ENCODE data around the gene UBAC2.

UBAC2 gene

DNA sequence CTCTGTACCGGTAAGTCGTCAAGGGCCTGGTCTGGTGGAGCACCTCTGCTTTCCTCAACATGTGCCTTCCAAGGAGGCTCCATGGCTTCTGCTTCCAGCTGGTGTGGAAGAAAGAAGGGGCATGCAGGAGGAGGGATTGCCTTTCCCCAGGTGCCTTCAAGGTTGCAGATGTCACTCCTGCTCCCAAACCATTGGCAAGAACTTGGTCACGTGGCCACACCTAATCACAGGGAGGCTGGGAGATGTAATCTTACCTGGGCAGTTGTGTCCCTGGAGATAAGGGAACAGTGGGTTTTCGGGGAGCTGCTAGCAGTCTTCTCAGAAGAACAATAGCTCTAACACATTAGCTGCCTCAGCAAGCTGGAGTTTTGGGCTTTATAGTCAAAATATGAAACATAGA, 67.3 kb downstream of the UBAC2 start:
- no peak for DNase-seq
- no peak overlapping the region for H3K4me3 Mint-ChIP-seq
- H3K27me3 Mint-ChIP-seq = no peaks in the 10 kb centered on the region
- H3K27ac Mint-ChIP-seq = no peak overlapping the region
- CTCF ChIA-PET = interaction anchor here (0.9 to 10.4 kb wide), 18 partner anchors 10 to 399 kb away, joined by 3 to 282 read pairs (median 7); partner anchors contain the start of genes GPR18 and UBAC2
- H3K4me1 Mint-ChIP-seq = peaks cover 58% of the 10 kb centered on the region
- H3K36me3 Mint-ChIP-seq = peaks cover 29% of the 10 kb centered on the region
- H3K9me3 Mint-ChIP-seq = peaks cover 8% of the 10 kb centered on the region

DNA sequence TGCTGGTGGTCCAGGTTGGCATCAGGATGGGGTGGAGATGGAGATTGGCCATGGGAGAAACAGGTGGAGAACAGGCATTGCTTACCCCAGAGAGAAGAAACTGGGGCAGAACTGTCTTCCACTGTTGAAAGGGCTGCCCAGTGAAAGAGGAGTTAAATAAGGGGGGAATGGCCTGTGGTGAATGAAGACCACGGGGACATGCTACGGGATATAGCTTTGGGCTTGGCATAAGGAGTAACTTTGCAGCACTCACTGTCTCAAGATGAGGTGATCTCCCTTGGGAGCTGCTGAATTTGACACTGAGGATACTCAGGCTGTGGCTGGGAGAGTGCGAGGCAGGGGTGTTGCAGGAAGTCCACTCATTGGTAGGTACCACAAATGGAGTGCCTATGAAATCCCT, 68.2 kb downstream of the UBAC2 start:
- CTCF ChIA-PET = interaction anchor here (0.7 to 10.4 kb wide), 36 partner anchors 9 to 429 kb away, joined by 3 to 282 read pairs (median 6); partner anchors contain the start of genes GPR18 and UBAC2
- H3K4me1 Mint-ChIP-seq = peaks cover 57% of the 10 kb centered on the region
- H3K36me3 Mint-ChIP-seq = peaks cover 36% of the 10 kb centered on the region
- H3K27me3 Mint-ChIP-seq = no peaks in the 10 kb centered on the region
- H3K9me3 Mint-ChIP-seq = peaks cover 8% of the 10 kb centered on the region
- no peak for DNase-seq
- H3K4me3 Mint-ChIP-seq = no peak overlapping the region
- H3K27ac Mint-ChIP-seq = no peak overlapping the region

- peak; percentile 38 for DNase-seq
- Mint-ChIP-seq H3K4me1 (peaks cover 56% of the 10 kb centered on the region), H3K36me3 (peaks cover 37% of the 10 kb centered on the region), H3K27me3 (no peaks in the 10 kb centered on the region), H3K4me3 (no peak overlapping the region), H3K27ac (no peak overlapping the region), H3K9me3 (peaks cover 8% of the 10 kb centered on the region)
- CTCF ChIA-PET = interaction anchor here (0.7 to 10.4 kb wide), 50 partner anchors 9 to 430 kb away, joined by 3 to 282 read pairs (median 6); partner anchors contain the start of genes CLYBL, GPR18, GPR183 and UBAC2
These were observed 69.1 kb downstream of the UBAC2 start for GRCh38 chr13:99269627-99270241.

GRCh38 chr13:99270518-99270917, 69.9 kb downstream of the UBAC2 start:
- H3K27me3 Mint-ChIP-seq = no peaks in the 10 kb centered on the region
- no peak for DNase-seq

DNA sequence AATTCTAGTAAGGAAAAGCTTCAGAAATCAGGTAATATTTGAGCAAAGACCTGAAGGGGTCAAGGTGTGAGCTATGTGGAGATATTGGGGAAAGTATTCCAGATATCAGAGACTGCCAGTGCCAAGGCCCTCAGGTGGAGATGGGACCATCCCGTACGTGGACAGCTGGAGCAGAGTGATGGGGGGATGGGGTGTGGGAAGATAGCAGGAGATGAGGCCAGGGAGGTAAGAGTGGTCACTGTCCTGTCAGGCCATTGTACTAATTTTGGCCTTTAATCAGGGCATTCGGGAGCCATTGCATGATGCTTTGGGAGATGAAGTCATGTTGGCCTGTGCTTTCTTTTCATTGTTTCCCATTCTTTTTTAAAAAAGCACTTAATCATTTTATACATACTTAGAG, 70.6 kb downstream of the UBAC2 start:
- peaks cover 38% of the 10 kb centered on the region for H3K36me3 Mint-ChIP-seq
- peaks cover 61% of the 10 kb centered on the region for H3K4me1 Mint-ChIP-seq
- H3K27ac Mint-ChIP-seq = no peak overlapping the region
- no peaks in the 10 kb centered on the region for H3K27me3 Mint-ChIP-seq
- CTCF ChIA-PET = interaction anchor here (0.8 to 10.4 kb wide), 20 partner anchors 11 to 339 kb away, joined by 3 to 282 read pairs (median 6); partner anchors contain the start of gene GPR183
- peaks cover 8% of the 10 kb centered on the region for H3K9me3 Mint-ChIP-seq
- no peak for DNase-seq
- no peak overlapping the region for H3K4me3 Mint-ChIP-seq

More at GRCh38 chr13:99270518-99270917, 69.9 kb downstream of the UBAC2 start:
- CTCF ChIA-PET = interaction anchor here (1.0 to 10.4 kb wide), 34 partner anchors 8 to 340 kb away, joined by 3 to 282 read pairs (median 6); partner anchors contain the start of genes CLYBL and GPR183
- Mint-ChIP-seq H3K4me1 (peaks cover 58% of the 10 kb centered on the region), H3K9me3 (peaks cover 8% of the 10 kb centered on the region), H3K36me3 (peaks cover 38% of the 10 kb centered on the region), H3K27ac (no peak overlapping the region), H3K4me3 (no peak overlapping the region)

DNA sequence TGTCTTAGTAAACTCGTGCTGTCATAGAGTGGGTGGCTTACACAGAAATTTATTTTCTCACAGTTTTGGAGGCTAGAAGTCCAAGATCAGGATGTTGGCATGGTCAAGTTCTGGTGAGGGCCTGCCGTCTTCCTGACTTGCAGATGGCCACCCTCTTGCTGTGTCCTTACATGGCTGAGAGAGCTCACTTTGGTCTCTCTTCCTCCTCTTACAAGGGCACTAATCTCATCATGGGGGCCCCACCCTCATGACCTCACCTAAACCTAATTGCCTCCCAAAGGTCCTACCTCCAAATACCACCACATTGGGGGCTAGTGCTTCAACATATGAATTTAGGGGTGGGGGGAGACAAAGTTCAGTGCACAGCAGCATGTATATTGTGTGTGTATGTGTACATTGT, 71.8 kb downstream of the UBAC2 start:
- H3K27me3 Mint-ChIP-seq = no peaks in the 10 kb centered on the region
- CTCF ChIA-PET = interaction anchor here (0.7 to 10.4 kb wide), 8 partner anchors 8 to 165 kb away, joined by 3 to 282 read pairs (median 12); no protein-coding TSS in a partner anchor
- peaks cover 8% of the 10 kb centered on the region for H3K9me3 Mint-ChIP-seq
- no peak overlapping the region for H3K4me3 Mint-ChIP-seq
- H3K4me1 Mint-ChIP-seq = peaks cover 68% of the 10 kb centered on the region
- peaks cover 42% of the 10 kb centered on the region for H3K36me3 Mint-ChIP-seq
- no peak overlapping the region for H3K27ac Mint-ChIP-seq
- no peak for DNase-seq

DNA sequence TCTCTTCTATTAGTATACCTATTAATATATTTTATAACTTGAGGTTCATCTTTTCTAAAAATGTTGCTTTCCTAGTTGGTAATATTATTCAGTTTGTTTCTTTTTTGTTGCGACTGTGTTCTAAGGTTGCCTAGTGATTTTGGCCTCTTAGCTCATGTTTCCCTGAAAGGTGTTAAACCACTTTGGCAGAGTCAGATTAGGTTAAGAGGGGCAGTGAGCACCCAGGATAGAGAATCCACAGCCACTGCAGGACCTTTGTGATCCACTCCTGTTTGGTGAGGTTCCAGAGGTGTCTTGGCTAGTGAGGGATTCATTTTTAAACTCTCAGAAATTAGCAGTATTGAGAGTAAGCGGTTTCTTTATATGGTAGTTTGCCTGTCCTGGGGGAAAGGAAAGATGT, 72.5 kb downstream of the UBAC2 start:
- H3K9me3 Mint-ChIP-seq = peaks cover 8% of the 10 kb centered on the region
- no peak overlapping the region for H3K4me3 Mint-ChIP-seq
- peaks cover 46% of the 10 kb centered on the region for H3K36me3 Mint-ChIP-seq
- peaks cover 74% of the 10 kb centered on the region for H3K4me1 Mint-ChIP-seq
- CTCF ChIA-PET = interaction anchor here (0.7 to 8.2 kb wide), 7 partner anchors 9 to 164 kb away, joined by 3 to 256 read pairs (median 3); no protein-coding TSS in a partner anchor
- no peaks in the 10 kb centered on the region for H3K27me3 Mint-ChIP-seq
- DNase-seq = no peak
- H3K27ac Mint-ChIP-seq = no peak overlapping the region

DNA sequence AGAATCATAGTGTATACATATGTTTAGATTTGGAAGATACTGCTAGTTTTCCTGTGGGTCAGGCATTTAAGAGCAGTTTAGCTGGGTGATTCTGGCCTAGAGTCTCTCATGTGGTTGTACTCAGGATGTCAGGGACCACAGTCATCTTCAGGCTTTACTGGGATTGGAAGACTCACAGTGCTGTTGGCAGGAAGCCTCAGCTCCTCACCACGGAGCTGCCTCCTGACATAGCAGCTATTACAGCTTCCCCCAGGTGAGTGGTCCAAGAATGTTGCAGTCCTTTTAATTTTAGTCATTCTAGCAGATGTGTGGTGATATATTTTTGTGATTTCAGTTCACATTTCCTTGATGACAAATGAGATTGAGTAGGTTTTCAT, 74.4 kb downstream of the UBAC2 start:
- Mint-ChIP-seq H3K4me3 (no peak overlapping the region), H3K36me3 (peaks cover 62% of the 10 kb centered on the region), H3K27me3 (no peaks in the 10 kb centered on the region), H3K4me1 (peaks cover 85% of the 10 kb centered on the region), H3K27ac (peak overlapping the region; percentile 72), H3K9me3 (peaks cover 8% of the 10 kb centered on the region)
- CTCF ChIA-PET = interaction anchor here (0.8 to 5.1 kb wide), 7 partner anchors 9 to 160 kb away, joined by 3 to 41 read pairs (median 6); no protein-coding TSS in a partner anchor
- peak; percentile 57 for DNase-seq

GRCh38 chr13:99276706-99277105, 76.1 kb downstream of the UBAC2 start:
- DNase-seq = no peak
- CTCF ChIA-PET = interaction anchor here (0.6 to 5.1 kb wide), 4 partner anchors 79 to 158 kb away, joined by 3 to 41 read pairs (median 8); no protein-coding TSS in a partner anchor
- no peak overlapping the region for H3K27ac Mint-ChIP-seq
- H3K9me3 Mint-ChIP-seq = peaks cover 8% of the 10 kb centered on the region
- H3K4me3 Mint-ChIP-seq = no peak overlapping the region
- H3K4me1 Mint-ChIP-seq = peaks cover 84% of the 10 kb centered on the region
- peaks cover 64% of the 10 kb centered on the region for H3K36me3 Mint-ChIP-seq
- no peaks in the 10 kb centered on the region for H3K27me3 Mint-ChIP-seq

GRCh38 chr13:99277629-99278028, 77.0 kb downstream of the UBAC2 start:
- Mint-ChIP-seq H3K4me3 (no peak overlapping the region), H3K27me3 (no peaks in the 10 kb centered on the region), H3K27ac (no peak overlapping the region), H3K9me3 (peaks cover 2% of the 10 kb centered on the region), H3K36me3 (peaks cover 63% of the 10 kb centered on the region), H3K4me1 (peaks cover 88% of the 10 kb centered on the region)
- CTCF ChIA-PET = interaction anchor here (1.2 to 5.1 kb wide), 2 partner anchors 8 to 158 kb away, joined by 6 to 41 read pairs; no protein-coding TSS in a partner anchor
- DNase-seq = no peak

GRCh38 chr13:99278200-99278599, 77.5 kb downstream of the UBAC2 start:
- Mint-ChIP-seq H3K9me3 (no peaks in the 10 kb centered on the region), H3K4me3 (no peak overlapping the region), H3K4me1 (peaks cover 91% of the 10 kb centered on the region), H3K27me3 (no peaks in the 10 kb centered on the region), H3K27ac (no peak overlapping the region), H3K36me3 (peaks cover 61% of the 10 kb centered on the region)
- no peak for DNase-seq
- CTCF ChIA-PET = interaction anchor here (1.2 to 5.1 kb wide), 3 partner anchors 8 to 157 kb away, joined by 4 to 41 read pairs (median 6); no protein-coding TSS in a partner anchor

- Mint-ChIP-seq H3K36me3 (peaks cover 56% of the 10 kb centered on the region), H3K4me1 (peaks cover 88% of the 10 kb centered on the region), H3K9me3 (no peaks in the 10 kb centered on the region), H3K27ac (no peak overlapping the region), H3K27me3 (no peaks in the 10 kb centered on the region), H3K4me3 (no peak overlapping the region)
- CTCF ChIA-PET = interaction anchor here (1.2 to 5.1 kb wide), 3 partner anchors 9 to 156 kb away, joined by 4 to 41 read pairs (median 6); no protein-coding TSS in a partner anchor
- no peak for DNase-seq
These were observed 78.2 kb downstream of the UBAC2 start for GRCh38 chr13:99278843-99279242.

DNA sequence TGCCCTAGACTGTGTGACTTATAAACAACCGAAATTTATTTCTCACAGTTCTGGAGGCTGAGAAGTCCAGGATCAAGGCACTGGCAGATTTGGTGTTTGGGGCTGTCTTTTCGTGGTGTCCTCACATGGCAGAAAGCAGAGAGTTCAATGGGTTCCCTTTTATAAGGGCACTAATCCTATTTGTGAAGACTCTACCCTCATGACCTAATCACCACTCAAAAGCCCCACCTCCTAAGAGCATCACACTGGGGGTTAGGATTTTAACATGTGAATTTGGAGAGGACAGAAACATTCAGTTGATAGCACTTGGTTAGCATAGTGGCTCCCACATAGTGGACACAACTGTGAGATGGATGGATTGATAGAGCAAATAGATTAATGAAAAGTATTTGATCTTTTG, 79.0 kb downstream of the UBAC2 start:
- no peak overlapping the region for H3K27ac Mint-ChIP-seq
- peaks cover 59% of the 10 kb centered on the region for H3K36me3 Mint-ChIP-seq

DNA sequence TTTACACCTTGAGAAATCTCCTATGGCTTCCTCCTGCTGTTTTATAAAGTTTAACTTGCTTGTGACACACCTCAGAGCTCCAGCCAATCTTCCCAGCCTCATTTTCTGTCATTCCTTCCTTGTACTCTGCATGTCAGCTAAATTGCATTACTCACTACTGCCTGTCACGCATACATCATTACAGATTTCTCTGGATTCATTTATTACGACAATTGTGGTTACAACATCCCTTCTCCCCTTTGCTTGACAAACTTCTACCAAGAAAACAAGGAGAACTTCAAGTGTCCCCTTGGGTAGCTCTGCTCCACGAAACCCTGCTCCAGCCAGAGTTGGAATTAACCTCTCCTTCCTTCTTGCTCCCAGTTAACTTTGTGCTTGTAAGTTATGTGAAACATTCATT, 79.5 kb downstream of the UBAC2 start:
- Mint-ChIP-seq H3K36me3 (peaks cover 59% of the 10 kb centered on the region), H3K9me3 (no peaks in the 10 kb centered on the region), H3K27ac (no peak overlapping the region), H3K27me3 (no peaks in the 10 kb centered on the region), H3K4me1 (peaks cover 84% of the 10 kb centered on the region), H3K4me3 (no peak overlapping the region)
- no peak for DNase-seq
- CTCF ChIA-PET = interaction anchor here (1.1 to 1.8 kb wide), 4 partner anchors 10 to 157 kb away, joined by 4 to 8 read pairs (median 4); no protein-coding TSS in a partner anchor

More for the DNA sequence above, 79.0 kb downstream of the UBAC2 start:
- CTCF ChIA-PET = interaction anchor here (1.1 to 1.8 kb wide), 4 partner anchors 10 to 157 kb away, joined by 4 to 8 read pairs (median 4); no protein-coding TSS in a partner anchor
- no peaks in the 10 kb centered on the region for H3K27me3 Mint-ChIP-seq
- H3K4me3 Mint-ChIP-seq = no peak overlapping the region
- no peak for DNase-seq
- peaks cover 84% of the 10 kb centered on the region for H3K4me1 Mint-ChIP-seq
- H3K9me3 Mint-ChIP-seq = no peaks in the 10 kb centered on the region

All from activated naive CD4-positive, alpha-beta T cell treated with anti-CD3 and anti-CD28 coated beads, Interleukin-2, amount 10 ng/mL, durations not matched to agents 7 days and 5 days (primary cell).